GM12864 (cell line): ENCODE results near the gene RENBP.

Experiments
- DNase-seq: peaks from one replicate; pipeline ENCODE4 v3.0.0-alpha.2; 2011; ENCODE audit warnings: low read depth
- H3K4me3 ChIP-seq: 2 replicates; pipeline ENCODE4 v1.5.1; 2011; ENCODE audit warnings: mild to moderate bottlenecking, low read depth, low read length, control low read depth
- TF ChIP-seq, protein P1 (sequence below): IDR thresholded peaks from 2 replicates; pipeline ENCODE4 v1.5.1; 2011; ENCODE audit warnings: low read depth, mild to moderate bottlenecking, moderate library complexity, low read length, control low read depth, inconsistent platforms; ENCODE audit errors: missing control alignments

Gene RENBP

DNA sequence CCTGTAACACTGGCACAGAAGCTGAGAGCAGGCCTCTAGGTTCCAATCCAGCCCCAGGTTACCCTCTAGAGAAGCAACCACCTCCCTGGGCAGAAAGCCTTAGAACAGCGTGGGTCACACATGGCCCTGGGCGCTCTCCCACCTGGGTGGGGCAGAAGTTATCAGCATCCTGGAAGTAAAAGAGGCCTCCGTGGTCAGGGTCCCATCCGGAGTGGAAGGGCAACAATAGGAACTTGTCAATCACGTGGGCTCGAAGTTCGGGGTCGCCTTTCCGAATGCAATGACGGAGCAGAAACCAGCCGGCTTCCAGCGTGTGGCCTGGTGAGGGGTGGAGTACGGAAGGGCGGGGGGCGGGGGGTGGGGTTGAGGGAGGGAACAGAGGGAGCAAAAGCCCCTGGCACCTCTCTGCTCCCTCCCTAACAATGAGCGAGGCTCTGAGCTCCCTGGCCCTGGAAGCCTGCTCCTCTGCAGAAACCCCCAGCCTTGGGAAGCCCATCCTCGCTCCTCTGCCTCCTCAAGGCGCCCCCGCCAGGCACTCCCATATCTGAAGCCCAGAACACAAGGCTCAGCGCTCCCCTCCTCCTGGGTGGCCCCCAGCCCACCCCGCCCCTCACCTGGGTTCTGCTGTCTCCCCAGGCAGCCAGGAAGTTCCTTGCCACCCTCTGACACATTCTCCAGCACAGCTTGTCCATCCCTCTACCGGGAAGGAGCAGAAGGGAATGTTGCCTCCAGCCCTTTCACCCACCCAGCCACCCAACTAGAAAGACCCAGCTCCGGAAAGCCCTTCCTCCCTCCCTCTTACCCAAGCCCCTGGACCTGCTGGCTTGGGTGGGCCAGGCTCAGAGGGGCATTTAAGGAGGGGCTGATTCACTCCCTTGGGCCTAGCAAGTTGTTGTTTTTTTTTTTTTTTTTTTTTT lies 2.8 kb downstream of the RENBP start:
- H3K4me3 ChIP-seq: no peak overlapping the region
- no peak for DNase-seq
- TF ChIP-seq, protein P1, sequence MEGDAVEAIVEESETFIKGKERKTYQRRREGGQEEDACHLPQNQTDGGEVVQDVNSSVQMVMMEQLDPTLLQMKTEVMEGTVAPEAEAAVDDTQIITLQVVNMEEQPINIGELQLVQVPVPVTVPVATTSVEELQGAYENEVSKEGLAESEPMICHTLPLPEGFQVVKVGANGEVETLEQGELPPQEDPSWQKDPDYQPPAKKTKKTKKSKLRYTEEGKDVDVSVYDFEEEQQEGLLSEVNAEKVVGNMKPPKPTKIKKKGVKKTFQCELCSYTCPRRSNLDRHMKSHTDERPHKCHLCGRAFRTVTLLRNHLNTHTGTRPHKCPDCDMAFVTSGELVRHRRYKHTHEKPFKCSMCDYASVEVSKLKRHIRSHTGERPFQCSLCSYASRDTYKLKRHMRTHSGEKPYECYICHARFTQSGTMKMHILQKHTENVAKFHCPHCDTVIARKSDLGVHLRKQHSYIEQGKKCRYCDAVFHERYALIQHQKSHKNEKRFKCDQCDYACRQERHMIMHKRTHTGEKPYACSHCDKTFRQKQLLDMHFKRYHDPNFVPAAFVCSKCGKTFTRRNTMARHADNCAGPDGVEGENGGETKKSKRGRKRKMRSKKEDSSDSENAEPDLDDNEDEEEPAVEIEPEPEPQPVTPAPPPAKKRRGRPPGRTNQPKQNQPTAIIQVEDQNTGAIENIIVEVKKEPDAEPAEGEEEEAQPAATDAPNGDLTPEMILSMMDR: no peak

DNA sequence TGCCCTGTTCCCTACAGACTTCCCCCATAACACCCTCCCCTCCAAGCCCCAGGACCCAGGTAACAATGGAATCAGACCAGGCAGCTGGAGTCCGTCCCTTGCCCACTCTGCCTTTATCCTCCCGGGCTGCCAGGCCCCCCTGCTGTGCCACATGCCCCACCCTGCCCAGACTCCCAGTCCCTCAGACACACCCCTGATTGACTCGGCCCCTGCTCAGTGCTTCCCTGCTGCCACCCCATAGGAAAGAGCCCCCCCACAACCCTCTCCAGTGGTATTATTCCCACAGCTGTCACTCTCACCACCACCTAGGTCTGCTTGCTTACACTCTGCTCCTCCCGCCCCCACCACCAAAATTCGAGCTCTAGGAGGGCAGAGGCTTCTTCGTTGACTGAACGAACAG lies 4.9 kb downstream of the RENBP start:
- TF ChIP-seq, protein P1: no peak
- no peak overlapping the region for H3K4me3 ChIP-seq

DNA sequence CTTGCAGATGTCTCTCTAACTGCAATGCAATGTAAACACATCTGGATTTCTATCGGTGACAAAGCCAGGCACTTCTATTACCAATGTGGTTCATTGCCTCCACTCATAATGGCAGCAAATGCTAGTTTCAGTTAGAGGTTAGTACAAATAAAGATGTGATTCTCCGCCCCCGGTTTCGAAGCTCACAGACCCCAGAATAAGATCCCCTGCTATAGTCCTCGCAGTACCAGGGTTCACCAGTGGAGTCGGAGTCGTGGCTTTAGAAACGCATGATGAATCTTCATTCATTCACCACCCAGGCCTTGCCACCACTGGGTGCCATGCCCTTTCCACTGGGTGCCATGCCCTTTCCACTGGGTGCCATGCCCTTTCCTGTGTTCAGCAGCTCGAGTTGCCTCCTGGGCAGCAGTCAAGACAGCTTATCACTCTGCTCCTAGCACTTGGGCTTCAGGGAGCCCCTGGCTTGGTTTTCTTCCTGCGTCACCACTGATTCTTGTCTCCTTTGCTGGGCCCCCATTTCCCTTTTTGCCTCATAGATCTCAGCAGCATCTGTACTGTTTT lies 6.1 kb downstream of the RENBP start:
- TF ChIP-seq, protein P1: peak; percentile 26
- H3K4me3 ChIP-seq: no peak overlapping the region
- no peak for DNase-seq

More for the DNA sequence above, 4.9 kb downstream of the RENBP start:
- DNase-seq: no peak

DNA sequence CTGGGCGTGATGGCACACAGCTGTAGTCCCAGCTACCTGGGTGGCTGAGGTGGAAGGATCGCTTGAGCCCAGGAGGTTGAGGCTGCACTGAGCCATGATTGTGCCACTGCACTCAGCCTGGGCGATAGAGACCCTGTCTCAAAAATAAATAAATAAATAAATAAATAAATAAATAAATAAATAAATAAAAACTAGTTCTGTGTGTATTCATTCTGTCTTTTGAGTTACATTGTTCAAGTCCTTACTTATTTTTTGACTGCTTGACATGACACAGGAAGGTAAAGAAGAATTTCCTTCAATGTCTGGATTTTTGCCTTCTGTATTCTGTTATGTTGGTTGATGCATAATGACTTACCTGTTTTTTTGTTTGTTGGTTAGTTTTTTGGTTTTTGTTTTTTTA lies 7.4 kb downstream of the RENBP start:
- DNase-seq: no peak
- TF ChIP-seq, protein P1: no peak
- H3K4me3 ChIP-seq: no peak overlapping the region

DNA sequence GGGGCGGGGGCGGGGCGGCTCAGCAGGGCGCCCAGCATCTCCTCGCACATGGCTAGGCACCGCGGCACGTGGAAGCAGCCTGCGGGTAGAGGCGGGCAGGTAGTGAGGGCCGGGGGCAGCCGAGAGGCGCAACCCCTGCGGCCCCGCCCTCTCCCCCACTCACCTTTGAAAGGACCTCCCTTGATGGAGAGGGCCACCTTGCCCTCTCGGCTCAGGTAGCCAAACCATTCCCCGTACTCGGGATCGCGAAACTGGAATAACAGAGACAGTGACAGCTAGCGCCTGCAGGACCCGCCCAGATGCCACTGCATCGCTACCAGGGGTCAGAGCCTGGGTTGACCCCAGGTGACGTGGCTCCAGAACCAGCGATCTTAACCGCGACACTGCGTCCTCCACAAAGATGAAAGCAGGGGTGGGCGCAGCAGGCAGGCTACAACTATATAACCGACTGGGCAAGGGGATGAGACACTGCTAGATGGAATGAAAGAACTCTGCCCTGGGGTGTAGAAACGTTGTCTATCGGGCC lies 9.1 kb downstream of the RENBP start:
- DNase-seq: no peak
- TF ChIP-seq, protein P1: no peak
- H3K4me3 ChIP-seq: peak overlapping the region; percentile 49

DNA sequence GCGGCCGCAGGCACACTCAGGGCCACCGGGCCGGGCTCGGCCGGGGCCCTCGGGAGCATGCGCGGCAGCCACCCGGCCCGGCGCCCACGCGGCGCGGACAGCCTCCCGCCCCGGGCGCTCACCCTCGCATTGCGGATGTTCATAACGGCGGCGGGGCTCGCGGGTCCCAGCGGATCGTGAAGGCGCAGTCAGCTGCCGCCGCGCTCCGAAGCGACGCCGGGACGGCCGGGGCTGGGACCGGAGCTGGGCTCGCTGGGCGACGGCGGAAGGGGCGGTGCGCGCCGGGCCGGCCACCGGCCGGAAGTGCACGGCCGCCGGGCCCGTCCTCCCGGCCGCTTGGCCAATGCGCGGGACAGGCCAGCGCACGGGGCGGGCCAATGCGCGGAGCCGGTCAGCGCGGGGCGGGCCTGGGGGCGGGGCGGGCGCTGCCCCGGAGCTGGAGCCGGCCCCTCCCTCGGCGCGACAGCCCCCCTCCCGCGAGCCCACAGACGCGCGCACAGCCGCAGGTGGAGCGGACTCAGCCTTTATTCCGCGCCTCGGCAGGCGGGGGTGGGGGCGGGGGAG lies 9.6 kb downstream of the RENBP start, which contains the start of gene NAA10:
NAA10 (minus strand) TSS at position 276 of the 564 bp plus-strand sequence; CDS start at position 143, 133 bp downstream.
- peak within 1 kb of the TSS; percentile 80 for H3K4me3 ChIP-seq
- TF ChIP-seq, protein P1: no peak
- DNase-seq: no peak
